BJ (cell line): Measurements from ENCODE around the gene SUGP2. TPM values are rescaled to one million over a fixed set of nuclear protein-coding genes. Genes with fewer than 3 reads are reported as not detected.

Experiments used
- CTCF ChIA-PET: fragments of 350-600 bp; formaldehyde crosslinking; extraction: SDS; loops from one replicate; lab custom pipeline; 2021; ENCODE audit warnings: antibody characterized with exemption, inconsistent platforms; lab: Yijun Ruan, JAX
- POLR2A ChIA-PET: fragments of 300-600 bp; sonication (Branson Sonifier 250); formaldehyde crosslinking; extraction: SDS; loops from one replicate; lab custom pipeline; 2021; ENCODE audit warnings: antibody characterized with exemption; lab: Charles Lee
- DNase-seq: peaks from one replicate; pipeline ENCODE4 v3.0.0-alpha.2; 2011; ENCODE audit warnings: low read depth
- H3K27me3 ChIP-seq: 2 replicates; pipeline ENCODE4 v1.6.0; 2011; ENCODE audit warnings: low read length; ENCODE audit not compliant: control insufficient read depth, insufficient read depth
- H3K36me3 ChIP-seq: 2 replicates; pipeline ENCODE4 v1.5.1; 2011; ENCODE audit warnings: low read length; ENCODE audit not compliant: control insufficient read depth, insufficient read depth
- H3K4me3 ChIP-seq: 2 replicates; pipeline ENCODE4 v1.5.1; 2011; ENCODE audit warnings: low read depth, mild to moderate bottlenecking, control low read depth, low read length
- CTCF ChIP-seq: IDR thresholded peaks from 2 replicates; pipeline ENCODE4 v1.5.1; 2011; ENCODE audit warnings: low read depth, mild to moderate bottlenecking, control low read depth, inconsistent platforms, low read length, moderate library complexity; ENCODE audit not compliant: insufficient read depth
- polyA plus RNA-seq: library from polyadenylated mRNA; depleted of rRNA; stranded (reverse); fragments of >200 nt; gene quantifications from 2 replicates; pipeline ENCODE4 v1.2.3, GENCODE V29; 2011

Gene SUGP2
- polyA plus RNA-seq, 1 experiment, result 37.4 TPM

GRCh38 chr19:18985257-18985656 is 48.1 kb downstream of the SUGP2 start:
- H3K36me3 ChIP-seq, result no peaks in the 10 kb centered on the region
- no peak for TF ChIP-seq CTCF
- no peak for DNase-seq
- H3K27me3 ChIP-seq, result no peaks in the 10 kb centered on the region; the same call in 1 of the 2 replicates
- ChIA-PET POLR2A (no interaction called here), CTCF (interaction anchor here (2.4 to 3.6 kb wide), 3 partner anchors 8 to 118 kb away, joined by 9 to 44 read pairs (median 21); no protein-coding TSS in a partner anchor)
- H3K4me3 ChIP-seq, result no peak overlapping the region

GRCh38 chr19:18984251-18984650 is 49.1 kb downstream of the SUGP2 start:
- no peak for TF ChIP-seq CTCF
- ChIA-PET CTCF (interaction anchor here (0.7 kb wide), 1 partner anchor 39 kb away, joined by 6 read pairs; no protein-coding TSS in a partner anchor), POLR2A (no interaction called here)
- H3K27me3 ChIP-seq, result no peaks in the 10 kb centered on the region; the same call in 1 of the 2 replicates
- no peaks in the 10 kb centered on the region for H3K36me3 ChIP-seq
- no peak overlapping the region for H3K4me3 ChIP-seq
- DNase-seq, result no peak

- CTCF ChIA-PET, result interaction anchor here (1.3 kb wide), 1 partner anchor 13 kb away, joined by 4 read pairs; no protein-coding TSS in a partner anchor
- POLR2A ChIA-PET, result no interaction called here
- DNase-seq, result no peak
- no peaks in the 10 kb centered on the region for H3K36me3 ChIP-seq
- TF ChIP-seq CTCF, result no peak
- H3K27me3 ChIP-seq, result no peaks in the 10 kb centered on the region; the same call in 1 of the 2 replicates
- no peak overlapping the region for H3K4me3 ChIP-seq
Observed at GRCh38 chr19:18982669-18983068, 50.6 kb downstream of the SUGP2 start.

- no peak for TF ChIP-seq CTCF
- POLR2A ChIA-PET, result no interaction called here
- CTCF ChIA-PET, result interaction anchor here (0.9 kb wide), 1 partner anchor 392 kb away, joined by 3 read pairs; the partner anchor contains the start of gene REX1BD
- no peaks in the 10 kb centered on the region; the same call in 1 of the 2 replicates for H3K27me3 ChIP-seq
- H3K4me3 ChIP-seq, result no peak overlapping the region
- no peak for DNase-seq
- no peaks in the 10 kb centered on the region for H3K36me3 ChIP-seq
Observed at GRCh38 chr19:18980432-18981020, 52.8 kb downstream of the SUGP2 start.

GRCh38 chr19:18978616-18979015 is 54.7 kb downstream of the SUGP2 start:
- CTCF ChIA-PET, result interaction anchor here (4.0 kb wide), 1 partner anchor 9 kb away, joined by 21 read pairs; no protein-coding TSS in a partner anchor
- POLR2A ChIA-PET, result no interaction called here
- no peak for DNase-seq
- no peak overlapping the region for H3K4me3 ChIP-seq
- H3K27me3 ChIP-seq, result no peaks in the 10 kb centered on the region
- no peaks in the 10 kb centered on the region for H3K36me3 ChIP-seq
- TF ChIP-seq CTCF, result no peak
